ENCODE data around the gene SLC41A1. TPM values are rescaled to one million over a fixed set of nuclear protein-coding genes. Genes with fewer than 3 reads are reported as not detected.

SLC41A1 gene
- total RNA-seq, 3 donors from 2014 or later (not counting 1 experiment from before 2014, with no cell fraction given) = 35.3 to 47.1 (median 39.5) TPM

- Mint-ChIP-seq H3K9me3 (no peaks in the 10 kb centered on the region), H3K27me3 (ENCODE audit: low read depth in 2 of 2) (no peaks in the 10 kb centered on the region), H3K27ac (no peak overlapping the region), H3K4me1 (peaks cover 0 to 6% of the 10 kb centered on the region in 2 donors), H3K4me3 (no peak overlapping the region), H3K36me3 (no peaks in the 10 kb centered on the region)
- no peaks in the 10 kb centered on the region for H3K36me3 ChIP-seq (ENCODE audit: control insufficient read depth, insufficient read depth, low read length)
- ATAC-seq = no peak
- WGBS (ENCODE audit: insufficient coverage) = 93% methylated on average over 7 of the region's 7 CpGs
- H3K4me3 ChIP-seq (ENCODE audit: low read length) = no peak overlapping the region
- intact Hi-C loops (cut with micrococcal nuclease) = no loop called here
- TF ChIP-seq, protein P1, sequence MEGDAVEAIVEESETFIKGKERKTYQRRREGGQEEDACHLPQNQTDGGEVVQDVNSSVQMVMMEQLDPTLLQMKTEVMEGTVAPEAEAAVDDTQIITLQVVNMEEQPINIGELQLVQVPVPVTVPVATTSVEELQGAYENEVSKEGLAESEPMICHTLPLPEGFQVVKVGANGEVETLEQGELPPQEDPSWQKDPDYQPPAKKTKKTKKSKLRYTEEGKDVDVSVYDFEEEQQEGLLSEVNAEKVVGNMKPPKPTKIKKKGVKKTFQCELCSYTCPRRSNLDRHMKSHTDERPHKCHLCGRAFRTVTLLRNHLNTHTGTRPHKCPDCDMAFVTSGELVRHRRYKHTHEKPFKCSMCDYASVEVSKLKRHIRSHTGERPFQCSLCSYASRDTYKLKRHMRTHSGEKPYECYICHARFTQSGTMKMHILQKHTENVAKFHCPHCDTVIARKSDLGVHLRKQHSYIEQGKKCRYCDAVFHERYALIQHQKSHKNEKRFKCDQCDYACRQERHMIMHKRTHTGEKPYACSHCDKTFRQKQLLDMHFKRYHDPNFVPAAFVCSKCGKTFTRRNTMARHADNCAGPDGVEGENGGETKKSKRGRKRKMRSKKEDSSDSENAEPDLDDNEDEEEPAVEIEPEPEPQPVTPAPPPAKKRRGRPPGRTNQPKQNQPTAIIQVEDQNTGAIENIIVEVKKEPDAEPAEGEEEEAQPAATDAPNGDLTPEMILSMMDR (IDR thresholded peaks at IDR 0.05) = no peak
- H3K9me3 ChIP-seq (ENCODE audit: control insufficient read depth, insufficient read depth, low read length) = no peaks in the 10 kb centered on the region
- H3K4me1 ChIP-seq (ENCODE audit: control insufficient read depth, insufficient read depth, low read length) = peaks cover 2% of the 10 kb centered on the region
- no peak overlapping the region for H3K27ac ChIP-seq (ENCODE audit: low read length)
- H3K27me3 ChIP-seq (ENCODE audit: control insufficient read depth, insufficient read depth, low read length) = no peaks in the 10 kb centered on the region
- DNase-seq = no peak
Measured at GRCh38 chr1:205837382-205837970, 24.5 kb upstream of the SLC41A1 start.

GRCh38 chr1:205834751-205835150, 21.8 kb upstream of the SLC41A1 start:
- Mint-ChIP-seq H3K4me1 (no peaks in the 10 kb centered on the region), H3K36me3 (no peaks in the 10 kb centered on the region), H3K27ac (no peak overlapping the region), H3K9me3 (no peaks in the 10 kb centered on the region), H3K4me3 (no peak overlapping the region), H3K27me3 (ENCODE audit: low read depth in 2 of 2) (no peaks in the 10 kb centered on the region)
- ATAC-seq = no peak
- H3K36me3 ChIP-seq (ENCODE audit: control insufficient read depth, insufficient read depth, low read length) = no peaks in the 10 kb centered on the region
- TF ChIP-seq, protein P1 (IDR thresholded peaks at IDR 0.05) = no peak
- H3K4me3 ChIP-seq (ENCODE audit: low read length) = no peak overlapping the region
- intact Hi-C loops (cut with micrococcal nuclease) = no loop called here
- WGBS (ENCODE audit: insufficient coverage) = 88% methylated on average over 4 of the region's 4 CpGs
- no peak overlapping the region for H3K27ac ChIP-seq (ENCODE audit: low read length)
- H3K27me3 ChIP-seq (ENCODE audit: control insufficient read depth, insufficient read depth, low read length) = no peaks in the 10 kb centered on the region
- no peak for DNase-seq
- H3K9me3 ChIP-seq (ENCODE audit: control insufficient read depth, insufficient read depth, low read length) = no peaks in the 10 kb centered on the region
- no peaks in the 10 kb centered on the region for H3K4me1 ChIP-seq (ENCODE audit: control insufficient read depth, insufficient read depth, low read length)

GRCh38 chr1:205832326-205832751, 19.3 kb upstream of the SLC41A1 start:
- no peaks in the 10 kb centered on the region for H3K36me3 Mint-ChIP-seq
- H3K27me3 Mint-ChIP-seq (ENCODE audit: low read depth in 2 of 2) = peaks cover 0 to 4% of the 10 kb centered on the region in 2 donors
- no peaks in the 10 kb centered on the region for H3K4me1 ChIP-seq (ENCODE audit: control insufficient read depth, insufficient read depth, low read length)
- no peak overlapping the region for H3K4me3 ChIP-seq (ENCODE audit: low read length)
- H3K4me3 Mint-ChIP-seq = no peak overlapping the region
- TF ChIP-seq, protein P1 (IDR thresholded peaks at IDR 0.05) = no peak
- DNase-seq (no peak), ATAC-seq (no peak)
- no peaks in the 10 kb centered on the region for H3K27me3 ChIP-seq (ENCODE audit: control insufficient read depth, insufficient read depth, low read length)
- H3K36me3 ChIP-seq (ENCODE audit: control insufficient read depth, insufficient read depth, low read length) = no peaks in the 10 kb centered on the region
- intact Hi-C loops (cut with micrococcal nuclease) = no loop called here
- H3K4me1 Mint-ChIP-seq = no peaks in the 10 kb centered on the region
- H3K27ac Mint-ChIP-seq = no peak overlapping the region
- no peak overlapping the region for H3K27ac ChIP-seq (ENCODE audit: low read length)
- H3K9me3 ChIP-seq (ENCODE audit: control insufficient read depth, insufficient read depth, low read length) = no peaks in the 10 kb centered on the region
- no peaks in the 10 kb centered on the region for H3K9me3 Mint-ChIP-seq
- WGBS (ENCODE audit: insufficient coverage) = 87% methylated on average over 6 of the region's 6 CpGs

- Histone ChIP-seq H3K4me1 (ENCODE audit: control insufficient read depth, insufficient read depth, low read length) (peaks cover 11% of the 10 kb centered on the region), H3K27ac (ENCODE audit: low read length) (no peak overlapping the region), H3K4me3 (ENCODE audit: low read length) (no peak overlapping the region), H3K27me3 (ENCODE audit: control insufficient read depth, insufficient read depth, low read length) (no peaks in the 10 kb centered on the region), H3K36me3 (ENCODE audit: control insufficient read depth, insufficient read depth, low read length) (no peaks in the 10 kb centered on the region), H3K9me3 (ENCODE audit: control insufficient read depth, insufficient read depth, low read length) (no peaks in the 10 kb centered on the region)
- DNase-seq (no peak), ATAC-seq (no peak)
- WGBS (ENCODE audit: insufficient coverage) = 83% methylated on average over 1 of the region's 1 CpG
- TF ChIP-seq, protein P1 (IDR thresholded peaks at IDR 0.05) = no peak
- Mint-ChIP-seq H3K36me3 (no peaks in the 10 kb centered on the region), H3K9me3 (no peaks in the 10 kb centered on the region), H3K4me3 (no peak overlapping the region), H3K27ac (no peak overlapping the region), H3K4me1 (peaks cover 14% of the 10 kb centered on the region in 2 donors), H3K27me3 (ENCODE audit: low read depth in 2 of 2) (peaks cover 9 to 11% of the 10 kb centered on the region in 2 donors)
- intact Hi-C loops (cut with micrococcal nuclease) = no loop called here
Measured at GRCh38 chr1:205827623-205828022, 14.6 kb upstream of the SLC41A1 start.
